ENCODE measurements around the gene TEF. TPM values are rescaled to one million over a fixed set of nuclear protein-coding genes. Genes with fewer than 3 reads are reported as not detected.

TEF gene
- total and polyA plus RNA-seq, 9 of the 15 experiments (the other 6 are each of a cell fraction or from before 2014, with no cell fraction given), result 0.04 to 3.1 (median 1.2) TPM

DNA sequence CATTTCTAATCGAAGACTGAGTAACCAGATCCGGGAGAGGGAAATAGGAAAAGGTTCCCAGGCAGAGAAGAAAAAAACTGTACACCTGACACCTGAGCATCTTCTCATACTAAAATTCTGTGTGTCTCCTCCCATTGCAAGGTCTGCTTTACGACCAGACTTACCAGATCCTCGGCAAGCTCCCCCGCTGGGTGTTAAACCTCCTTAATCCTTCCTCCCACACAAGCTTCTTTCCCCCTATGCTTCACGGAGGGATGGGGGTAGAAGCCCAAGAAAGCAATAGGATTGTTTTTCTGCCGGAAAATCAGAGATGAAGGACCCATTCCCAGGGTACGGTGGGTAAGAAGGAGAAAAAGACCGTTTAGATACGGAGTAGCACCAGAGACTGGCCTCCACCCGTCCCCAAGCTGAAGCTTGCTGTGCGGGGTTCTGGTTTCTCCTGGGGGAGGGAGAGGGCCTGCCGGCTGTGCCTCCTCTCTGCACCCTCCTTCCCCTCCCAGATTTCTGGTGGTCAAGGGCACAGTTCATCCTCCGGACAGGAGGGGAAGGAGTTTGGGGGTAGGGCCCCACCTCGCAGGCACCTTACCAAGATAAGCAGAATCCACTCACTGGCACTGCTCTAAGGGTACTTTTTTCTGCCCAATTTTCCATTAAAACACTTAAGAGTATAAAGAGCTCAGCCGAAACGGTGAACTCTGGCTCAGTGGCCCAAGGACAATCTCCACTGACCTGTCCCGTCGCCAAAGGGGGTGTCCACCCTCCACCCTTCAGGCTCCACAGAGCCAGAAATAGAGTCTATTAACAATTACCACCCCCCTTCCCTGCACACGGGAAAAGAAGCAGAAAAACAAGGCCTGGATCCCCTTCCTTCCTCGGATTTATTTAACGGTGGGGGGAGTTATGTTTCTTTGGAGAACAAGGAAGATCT is 63.7 kb downstream of the TEF start:
- Histone ChIP-seq H2AFZ (ENCODE audit: low read depth, low read length) (no peak overlapping the region), H3K9me1 (ENCODE audit: control insufficient read depth, insufficient read depth, low read length) (no peaks in the 10 kb centered on the region), H3K36me3 (ENCODE audit: control insufficient read depth, insufficient read depth, low read length) (peaks cover 23% of the 10 kb centered on the region), H3K27ac (ENCODE audit: extremely low read depth, low read depth, low read length) (peak overlapping the region; percentile 94), H3K4me2 (ENCODE audit: insufficient read depth, low read length) (peak overlapping the region; percentile 94), H4K20me1 (replicated peaks; ENCODE audit: control insufficient read depth, insufficient read depth, low read length) (peaks cover 6% of the 10 kb centered on the region), H3K9me3 (replicated peaks; ENCODE audit: control insufficient read depth, insufficient read depth, low read depth, low read length) (no peaks in the 10 kb centered on the region), H3K27me3 (ENCODE audit: control insufficient read depth in 2 of 2, insufficient read depth in 2 of 2, low read length in 2 of 2) (no peaks in the 10 kb centered on the region), H3K9ac (ENCODE audit: insufficient read depth in 1 of 2, low read depth in 2 of 2, low read length in 2 of 2) (peak overlapping the region; percentile 89 to 96), H3K4me1 (replicated peaks in 1 of 2; ENCODE audit: control insufficient read depth in 2 of 2, insufficient read depth in 2 of 2, low read length in 2 of 2) (peaks cover 6 to 26% of the 10 kb centered on the region in 2 experiments; a peak in 4 of 5 replicates), H3K79me2 (ENCODE audit: control insufficient read depth, insufficient read depth, low read length) (peaks cover 70% of the 10 kb centered on the region), H3K4me3 (peak overlapping the region; percentile 92)
- no TSS peak for BruUV-seq (replicated peaks)
- DNase-seq (ENCODE audit: extremely low read depth in 1 of 4, low spot score in 3 of 4), result peak in 2 of 4 experiments; percentile 12 to 61
- FAIRE-seq, result no peak
- POLR2A ChIA-PET, result interaction anchor here (0.6 to 3.0 kb wide), 14 partner anchors 10 to 504 kb away, joined by 3 to 36 read pairs (median 4); partner anchors contain the start of genes ACO2 and PHF5A
- intact Hi-C loops (cut with micrococcal nuclease) (no loop called here), in situ Hi-C loops (cut with MboI) (no loop called here)
- no peak for ATAC-seq
- CTCF ChIA-PET (ENCODE audit: low intra/inter-chr PET ratio), result no interaction called here
- WGBS (ENCODE audit: insufficient coverage, low coverage, missing lambda C conversion rate), result 0% methylated on average over 18 of the region's 22 CpGs
- TF ChIP-seq RNF219 (CRISPR knock-in tag; IDR thresholded peaks at IDR 0.05) (no peak), HNRNPH1 (optimal IDR thresholded peaks at IDR 0.05; ENCODE audit: low read depth, low read length) (no peak), HMBOX1 (IDR thresholded peaks at IDR 0.05) (0 out of 2 replicates have a peak, but pooled peaks have one; percentile 20), ZNF224 (CRISPR knock-in tag; IDR thresholded peaks at IDR 0.05) (no peak), FOXJ3 (CRISPR knock-in tag; IDR thresholded peaks at IDR 0.05) (no peak), RBM22 (IDR thresholded peaks at IDR 0.05; ENCODE audit: low read depth, low read length, poor library complexity, severe bottlenecking) (no peak), PHF8 (IDR thresholded peaks at IDR 0.05; ENCODE audit: borderline replicate concordance, low read length) (0 out of 2 replicates have a peak, but pooled peaks have one; percentile 3), NFE2L1 (tag; IDR thresholded peaks at IDR 0.05; ENCODE audit: borderline replicate concordance, low read depth) (no peak), ZFX (CRISPR knock-in tag; IDR thresholded peaks at IDR 0.05) (peak; percentile 19; the same call in 1 of the 2 replicates), EGR1 (conservative IDR thresholded peaks at IDR 0.05) (peak; percentile 63), MECOM (CRISPR knock-in tag; IDR thresholded peaks at IDR 0.05) (no peak)
- TF ChIP-seq, protein P1, sequence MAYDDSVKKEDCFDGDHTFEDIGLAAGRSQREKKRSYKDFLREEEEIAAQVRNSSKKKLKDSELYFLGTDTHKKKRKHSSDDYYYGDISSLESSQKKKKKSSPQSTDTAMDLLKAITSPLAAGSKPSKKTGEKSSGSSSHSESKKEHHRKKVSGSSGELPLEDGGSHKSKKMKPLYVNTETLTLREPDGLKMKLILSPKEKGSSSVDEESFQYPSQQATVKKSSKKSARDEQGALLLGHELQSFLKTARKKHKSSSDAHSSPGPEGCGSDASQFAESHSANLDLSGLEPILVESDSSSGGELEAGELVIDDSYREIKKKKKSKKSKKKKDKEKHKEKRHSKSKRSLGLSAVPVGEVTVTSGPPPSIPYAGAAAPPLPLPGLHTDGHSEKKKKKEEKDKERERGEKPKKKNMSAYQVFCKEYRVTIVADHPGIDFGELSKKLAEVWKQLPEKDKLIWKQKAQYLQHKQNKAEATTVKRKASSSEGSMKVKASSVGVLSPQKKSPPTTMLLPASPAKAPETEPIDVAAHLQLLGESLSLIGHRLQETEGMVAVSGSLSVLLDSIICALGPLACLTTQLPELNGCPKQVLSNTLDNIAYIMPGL (CRISPR knock-in tag; IDR thresholded peaks at IDR 0.05), result no peak
- TF ChIP-seq, protein P2, sequence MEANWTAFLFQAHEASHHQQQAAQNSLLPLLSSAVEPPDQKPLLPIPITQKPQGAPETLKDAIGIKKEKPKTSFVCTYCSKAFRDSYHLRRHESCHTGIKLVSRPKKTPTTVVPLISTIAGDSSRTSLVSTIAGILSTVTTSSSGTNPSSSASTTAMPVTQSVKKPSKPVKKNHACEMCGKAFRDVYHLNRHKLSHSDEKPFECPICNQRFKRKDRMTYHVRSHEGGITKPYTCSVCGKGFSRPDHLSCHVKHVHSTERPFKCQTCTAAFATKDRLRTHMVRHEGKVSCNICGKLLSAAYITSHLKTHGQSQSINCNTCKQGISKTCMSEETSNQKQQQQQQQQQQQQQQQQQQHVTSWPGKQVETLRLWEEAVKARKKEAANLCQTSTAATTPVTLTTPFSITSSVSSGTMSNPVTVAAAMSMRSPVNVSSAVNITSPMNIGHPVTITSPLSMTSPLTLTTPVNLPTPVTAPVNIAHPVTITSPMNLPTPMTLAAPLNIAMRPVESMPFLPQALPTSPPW (CRISPR knock-in tag; IDR thresholded peaks at IDR 0.05), result peak; percentile 40
